Fibroblast of skin of abdomen (primary cell): Measurements from ENCODE around the gene MSGN1. TPM values are rescaled to one million over a fixed set of nuclear protein-coding genes. Genes with fewer than 3 reads are reported as not detected.

Experiments
- DNase-seq: peaks from one replicate; pipeline ENCODE4 v3.0.0-alpha.2; 2013
- polyA plus RNA-seq, 2 experiments: library from polyadenylated mRNA; unstranded; fragments of 120-200 nt; gene quantifications; one replicate each; pipeline ENCODE4 v1.2.1, GENCODE V29; 2013; ENCODE audit not compliant: insufficient read length in 2 of 2

Gene MSGN1, protein sequence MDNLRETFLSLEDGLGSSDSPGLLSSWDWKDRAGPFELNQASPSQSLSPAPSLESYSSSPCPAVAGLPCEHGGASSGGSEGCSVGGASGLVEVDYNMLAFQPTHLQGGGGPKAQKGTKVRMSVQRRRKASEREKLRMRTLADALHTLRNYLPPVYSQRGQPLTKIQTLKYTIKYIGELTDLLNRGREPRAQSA
- polyA plus RNA-seq (2013, experiment 1 of 2; ENCODE audit: insufficient read length): not detected
- polyA plus RNA-seq (2013, experiment 2 of 2; ENCODE audit: insufficient read length): not detected

DNA sequence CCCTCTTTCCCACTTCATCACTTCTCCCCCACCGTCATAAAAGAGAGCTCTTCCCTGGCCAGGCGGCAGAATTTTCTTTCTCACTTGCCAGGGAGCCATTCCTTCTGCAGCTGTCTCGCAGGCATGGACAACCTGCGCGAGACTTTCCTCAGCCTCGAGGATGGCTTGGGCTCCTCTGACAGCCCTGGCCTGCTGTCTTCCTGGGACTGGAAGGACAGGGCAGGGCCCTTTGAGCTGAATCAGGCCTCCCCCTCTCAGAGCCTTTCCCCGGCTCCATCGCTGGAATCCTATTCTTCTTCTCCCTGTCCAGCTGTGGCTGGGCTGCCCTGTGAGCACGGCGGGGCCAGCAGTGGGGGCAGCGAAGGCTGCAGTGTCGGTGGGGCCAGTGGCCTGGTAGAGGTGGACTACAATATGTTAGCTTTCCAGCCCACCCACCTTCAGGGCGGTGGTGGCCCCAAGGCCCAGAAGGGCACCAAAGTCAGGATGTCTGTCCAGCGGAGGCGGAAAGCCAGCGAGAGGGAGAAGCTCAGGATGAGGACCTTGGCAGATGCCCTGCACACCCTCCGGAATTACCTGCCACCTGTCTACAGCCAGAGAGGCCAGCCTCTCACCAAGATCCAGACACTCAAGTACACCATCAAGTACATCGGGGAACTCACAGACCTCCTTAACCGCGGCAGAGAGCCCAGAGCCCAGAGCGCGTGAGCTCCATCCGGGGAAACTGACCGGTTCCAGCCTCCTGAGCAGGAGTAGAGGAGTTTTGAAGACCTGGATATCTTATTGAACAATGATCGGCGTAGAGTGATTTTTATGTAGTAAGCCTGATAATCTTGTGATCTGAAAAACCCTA, at the start of gene MSGN1:
MSGN1 (plus strand) TSS at position 65 of the 850 bp plus-strand sequence; CDS start at position 124, 59 bp downstream.
- DNase-seq: no peak

DNA sequence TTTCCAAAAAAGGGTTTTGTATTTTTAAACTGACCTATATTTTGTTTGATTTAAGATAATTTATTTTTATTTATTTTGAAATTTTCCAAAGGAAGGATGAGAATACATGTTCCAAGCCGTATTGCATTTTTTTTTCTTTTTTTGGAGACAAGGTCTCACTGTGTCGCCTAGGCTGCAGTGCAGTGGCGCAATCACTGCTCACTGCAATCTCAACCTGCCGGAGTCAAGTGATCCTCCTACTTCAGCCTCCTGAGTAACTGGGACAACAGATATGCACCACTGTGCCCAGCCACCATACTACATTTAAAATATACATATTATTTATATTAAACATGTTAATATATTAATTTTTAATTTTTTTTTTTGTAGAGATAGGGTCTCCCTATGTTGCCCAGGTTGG, 47.4 kb upstream of the MSGN1 start:
- DNase-seq: no peak

DNA sequence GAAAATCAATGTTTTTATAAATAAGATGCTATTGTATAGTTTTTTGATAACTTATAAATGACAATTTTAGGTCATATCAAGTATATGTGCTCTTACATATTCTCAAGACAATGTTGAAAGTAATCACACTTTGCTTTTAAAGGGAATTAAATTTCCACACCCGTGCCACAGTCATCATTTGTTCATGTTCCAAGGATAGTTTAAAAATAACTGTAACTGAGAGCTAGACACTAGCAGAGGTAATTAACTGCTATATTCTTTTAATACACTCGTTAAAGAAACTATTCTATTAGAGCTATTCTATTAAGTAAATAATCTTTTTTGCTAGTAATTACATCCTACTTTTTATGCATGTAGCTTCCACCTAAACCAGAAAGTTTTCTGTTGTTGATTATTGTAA, 44.3 kb upstream of the MSGN1 start:
- DNase-seq: no peak

DNA sequence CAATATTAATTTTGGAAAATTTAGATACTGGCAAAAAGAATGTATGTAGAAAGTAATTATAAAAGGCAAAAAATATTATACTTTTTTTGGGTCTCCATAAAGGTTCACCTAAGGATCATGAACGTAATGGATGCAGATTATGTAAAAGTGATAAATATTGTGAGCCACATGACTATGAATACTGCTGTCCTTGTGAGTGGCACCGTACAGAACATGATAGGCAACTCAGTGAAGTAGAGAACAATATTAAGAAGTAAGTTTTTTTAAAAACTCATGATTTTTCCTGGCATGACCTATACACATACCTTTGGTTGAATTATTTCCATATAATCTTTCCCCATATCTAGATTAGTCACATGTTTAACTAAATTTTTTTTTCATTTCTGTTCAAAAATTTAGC, 43.7 kb upstream of the MSGN1 start:
- DNase-seq: no peak

DNA sequence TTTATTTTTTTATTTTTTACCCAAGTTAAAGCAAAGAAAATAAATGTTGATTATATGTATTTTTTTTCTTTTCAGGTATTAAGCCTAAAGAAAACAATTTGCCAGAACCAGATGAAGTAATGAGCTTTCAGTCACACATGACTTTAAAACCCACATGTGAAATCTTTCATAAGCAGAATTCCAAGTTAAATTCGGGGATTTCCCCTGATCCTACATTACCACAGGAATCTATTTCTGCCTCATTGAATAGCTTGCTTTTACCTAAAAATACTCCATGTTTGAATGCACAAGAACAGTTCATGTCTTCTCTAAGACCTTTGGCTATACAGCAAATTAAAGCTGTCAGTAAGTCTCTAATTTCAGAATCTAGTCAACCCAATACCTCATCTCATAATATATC, 35.7 kb upstream of the MSGN1 start:
- DNase-seq: no peak

DNA sequence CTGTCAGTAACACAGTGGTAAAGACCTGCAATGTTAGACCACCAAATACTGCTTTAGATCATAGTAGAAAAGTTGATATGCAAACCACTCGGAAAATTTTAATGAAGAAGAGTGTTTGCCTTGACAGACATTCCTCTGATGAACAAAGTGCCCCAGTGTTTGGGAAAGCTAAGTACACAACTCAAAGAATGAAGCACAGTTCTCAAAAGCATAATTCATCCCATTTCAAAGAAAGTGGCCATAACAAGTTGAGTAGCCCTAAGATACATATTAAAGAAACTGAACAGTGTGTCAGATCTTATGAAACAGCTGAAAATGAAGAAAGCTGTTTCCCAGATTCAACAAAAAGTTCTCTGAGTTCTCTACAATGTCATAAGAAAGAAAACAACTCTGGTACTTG, 34.8 kb upstream of the MSGN1 start:
- no peak for DNase-seq

DNA sequence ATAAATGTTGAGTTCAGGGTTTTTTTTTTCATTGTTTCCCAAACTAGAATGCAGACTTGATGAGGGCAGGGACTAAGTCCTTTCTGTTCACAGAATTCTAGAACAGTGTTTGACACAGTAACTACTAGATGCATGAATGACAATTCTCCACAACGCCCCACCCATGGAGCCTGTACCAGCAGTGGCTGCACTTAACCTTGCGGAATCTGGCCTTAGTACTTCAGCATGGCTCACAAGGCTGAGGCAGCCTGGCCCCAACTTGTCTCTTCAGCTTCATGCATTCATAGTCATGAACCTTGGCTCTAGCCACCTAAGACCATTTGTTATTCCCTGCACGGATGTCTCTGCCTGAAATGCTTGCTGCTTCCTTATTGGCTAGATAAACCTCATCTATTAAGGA, 29.5 kb upstream of the MSGN1 start:
- DNase-seq: no peak

DNA sequence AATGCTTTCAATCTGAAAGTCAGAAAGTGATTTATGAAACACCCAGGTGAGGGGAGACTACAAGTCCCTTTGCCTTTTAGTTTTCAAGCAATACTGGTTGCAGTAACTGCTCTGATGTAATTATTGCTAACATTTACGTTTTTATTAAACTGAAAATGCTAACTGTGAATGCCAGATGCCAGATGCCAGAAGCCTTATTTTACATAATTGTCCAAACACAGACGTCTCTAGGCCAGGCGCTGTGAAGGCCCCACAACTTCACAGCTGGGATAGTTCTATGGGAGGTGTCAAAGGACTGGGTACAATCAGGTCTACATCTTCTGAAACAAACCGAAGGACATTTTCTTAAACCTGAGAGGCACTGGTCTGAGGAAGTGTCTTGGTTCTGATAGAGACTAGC, 27.5 kb upstream of the MSGN1 start:
- DNase-seq: no peak

DNA sequence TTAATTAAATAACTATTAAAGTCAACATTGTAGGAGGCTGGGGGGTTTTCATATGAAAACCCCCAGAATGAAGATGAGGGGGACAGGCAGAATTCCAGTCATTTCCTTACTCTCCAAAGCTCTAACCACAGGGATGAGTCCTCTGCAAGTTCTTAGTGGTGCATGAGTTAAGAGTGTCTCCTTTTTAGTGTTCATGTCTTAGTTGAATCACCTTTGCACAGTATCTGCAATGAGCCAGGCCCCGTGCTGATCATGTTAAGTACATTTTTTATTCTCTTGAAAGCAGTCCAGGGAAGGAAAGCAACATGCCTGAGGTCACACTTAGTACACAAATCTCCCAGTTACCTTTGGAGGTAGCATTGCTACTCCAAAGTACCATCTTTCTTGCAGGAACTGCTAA, 25.7 kb upstream of the MSGN1 start:
- DNase-seq: peak; percentile 22

DNA sequence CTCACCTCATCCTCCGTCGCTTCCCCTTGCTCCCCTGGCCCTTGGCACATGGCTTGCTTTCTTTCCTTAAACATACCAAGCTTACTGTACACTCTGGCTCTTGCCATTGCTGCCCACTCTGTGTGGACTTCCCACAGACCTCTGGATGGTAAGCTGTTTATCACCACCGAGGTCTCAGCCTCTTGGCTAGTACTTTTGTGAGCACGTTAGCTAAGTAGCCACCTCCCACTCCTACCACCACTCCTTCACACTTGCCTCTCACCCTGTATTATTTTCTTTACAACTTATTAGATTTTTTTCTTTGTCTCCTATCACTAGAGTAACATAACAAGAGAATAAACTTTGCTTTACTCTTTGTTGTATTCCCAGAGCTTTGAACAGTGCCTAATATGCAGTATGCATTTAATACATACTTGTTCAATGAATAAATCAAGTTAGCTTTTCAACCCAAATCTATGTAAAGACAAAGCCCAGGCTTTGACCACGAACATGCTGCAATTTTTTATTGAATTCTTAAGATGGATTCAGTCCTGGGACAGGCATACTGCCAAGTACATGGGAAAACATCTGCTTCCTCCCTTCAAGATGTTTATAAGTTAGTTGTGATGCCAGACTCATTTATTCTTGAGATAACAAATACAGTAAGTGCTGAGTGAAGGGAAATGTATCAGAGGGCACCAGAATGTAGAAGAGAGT, 25.0 kb upstream of the MSGN1 start:
- DNase-seq: peak; percentile 93

DNA sequence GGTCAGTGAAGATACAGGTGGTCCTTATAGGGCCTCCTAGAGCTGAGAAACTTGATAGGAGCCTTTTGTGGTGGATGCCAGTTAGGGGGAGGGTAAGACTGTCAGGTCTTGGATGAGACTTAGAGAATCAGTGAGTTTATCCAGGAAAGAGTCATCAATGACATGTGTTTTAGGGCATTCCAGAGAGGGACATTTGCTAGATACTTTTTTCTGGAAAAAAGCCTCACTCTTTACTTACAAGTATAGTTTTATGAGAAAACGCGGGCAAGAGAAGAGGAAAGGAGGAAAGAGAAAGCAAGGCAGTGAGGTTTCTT, 24.5 kb upstream of the MSGN1 start:
- no peak for DNase-seq

DNA sequence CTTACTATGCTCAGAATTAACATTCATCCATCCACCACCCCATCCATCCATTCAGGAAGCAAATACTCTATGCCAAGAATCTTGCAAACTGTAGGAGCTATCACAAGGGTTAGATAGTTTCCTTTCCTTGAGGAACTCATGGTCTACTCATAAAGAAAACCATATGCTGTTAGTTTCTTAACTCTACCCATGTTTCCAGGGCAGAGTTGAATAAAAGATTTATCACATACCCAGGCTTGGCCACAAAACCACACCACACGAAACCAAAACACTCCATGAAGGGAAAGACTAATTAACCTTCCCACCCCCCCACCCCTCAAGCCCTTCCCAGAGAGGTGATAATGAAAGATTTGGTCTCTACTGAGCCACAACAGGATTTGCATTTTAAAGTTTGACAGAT, 23.7 kb upstream of the MSGN1 start:
- peak; percentile 55 for DNase-seq

DNA sequence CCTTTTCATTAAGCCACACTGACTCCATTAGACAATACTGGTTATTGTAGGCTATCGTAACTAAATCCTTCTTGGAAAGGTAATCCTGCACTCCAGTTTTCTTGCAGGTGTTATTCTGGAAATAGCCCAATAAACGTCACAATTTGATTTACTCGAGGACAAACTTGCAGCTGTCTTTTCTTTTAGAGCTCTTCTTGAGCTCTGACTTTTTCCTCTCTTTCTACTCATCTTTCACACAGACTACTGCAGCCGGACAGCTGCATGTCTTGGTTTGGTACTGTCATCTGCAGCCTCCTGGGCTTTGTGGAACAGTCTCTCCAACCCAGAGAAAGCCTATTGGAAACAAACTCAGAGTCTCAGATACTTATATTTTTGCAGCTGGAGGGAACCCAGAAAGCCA, 23.0 kb upstream of the MSGN1 start:
- no peak for DNase-seq

DNA sequence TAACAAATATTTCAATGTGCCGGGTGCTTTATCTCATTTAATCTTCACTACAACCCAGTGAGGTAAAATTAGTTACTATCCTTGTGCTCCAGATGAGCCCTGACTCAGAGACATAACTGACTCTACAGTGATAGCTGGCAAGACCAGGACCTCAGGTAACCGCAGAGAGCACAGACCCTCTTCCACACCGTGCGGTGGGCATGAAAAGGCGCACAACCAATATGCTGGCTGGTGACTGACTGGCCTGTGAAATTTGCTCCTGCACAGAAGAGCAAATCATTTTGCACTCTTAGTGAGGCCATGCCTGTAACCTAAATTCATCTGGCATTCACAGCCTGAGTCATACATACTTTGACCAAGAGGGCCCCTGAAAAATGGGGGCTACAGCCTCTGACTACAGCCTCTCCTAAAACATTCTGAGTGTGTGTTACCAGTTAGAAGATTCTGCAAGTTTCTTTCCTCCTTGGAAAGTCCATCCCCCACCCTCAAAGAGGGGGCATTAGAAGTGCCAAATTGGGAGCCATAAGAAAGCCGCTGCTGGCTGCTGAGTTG, 22.4 kb upstream of the MSGN1 start:
- peak; percentile 63 for DNase-seq

DNA sequence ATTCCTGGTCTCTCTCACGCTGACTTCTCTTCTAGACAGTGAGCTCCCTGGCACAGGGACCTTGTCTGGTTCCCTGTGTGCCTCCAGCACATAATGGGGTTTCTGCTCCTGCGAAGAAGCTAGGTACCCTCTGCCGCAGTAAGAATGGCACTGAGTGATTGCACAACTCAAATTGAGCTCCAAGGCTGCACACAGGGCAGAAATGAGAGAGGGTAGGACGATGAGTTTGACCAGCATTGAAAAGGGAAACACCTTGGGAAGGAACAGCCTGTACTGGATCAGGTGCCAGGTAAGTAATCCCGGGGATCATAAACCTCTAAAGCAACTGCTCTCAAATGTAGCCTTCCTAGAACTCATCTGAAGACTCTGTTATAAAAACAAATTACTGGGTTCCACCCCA, 21.0 kb upstream of the MSGN1 start:
- DNase-seq: no peak

DNA sequence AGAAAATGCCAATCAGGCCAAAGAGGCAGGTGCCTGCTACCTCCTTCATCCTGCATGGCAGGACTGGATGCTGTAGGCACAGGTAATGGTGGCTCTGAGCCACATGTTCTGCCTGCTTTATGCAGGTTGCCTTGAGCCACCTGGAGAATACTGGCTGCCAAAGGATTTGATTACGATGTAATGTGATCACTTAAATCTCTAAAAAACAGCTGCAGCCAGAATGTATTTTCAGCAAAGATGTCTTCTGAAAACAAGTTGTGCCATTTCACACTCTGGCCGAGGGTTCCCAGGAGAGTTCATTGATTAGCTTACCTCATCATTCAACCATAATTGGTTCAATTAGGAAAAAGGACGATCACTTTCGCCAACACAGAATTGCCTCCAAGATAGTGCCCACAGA, 17.9 kb upstream of the MSGN1 start:
- DNase-seq: no peak

DNA sequence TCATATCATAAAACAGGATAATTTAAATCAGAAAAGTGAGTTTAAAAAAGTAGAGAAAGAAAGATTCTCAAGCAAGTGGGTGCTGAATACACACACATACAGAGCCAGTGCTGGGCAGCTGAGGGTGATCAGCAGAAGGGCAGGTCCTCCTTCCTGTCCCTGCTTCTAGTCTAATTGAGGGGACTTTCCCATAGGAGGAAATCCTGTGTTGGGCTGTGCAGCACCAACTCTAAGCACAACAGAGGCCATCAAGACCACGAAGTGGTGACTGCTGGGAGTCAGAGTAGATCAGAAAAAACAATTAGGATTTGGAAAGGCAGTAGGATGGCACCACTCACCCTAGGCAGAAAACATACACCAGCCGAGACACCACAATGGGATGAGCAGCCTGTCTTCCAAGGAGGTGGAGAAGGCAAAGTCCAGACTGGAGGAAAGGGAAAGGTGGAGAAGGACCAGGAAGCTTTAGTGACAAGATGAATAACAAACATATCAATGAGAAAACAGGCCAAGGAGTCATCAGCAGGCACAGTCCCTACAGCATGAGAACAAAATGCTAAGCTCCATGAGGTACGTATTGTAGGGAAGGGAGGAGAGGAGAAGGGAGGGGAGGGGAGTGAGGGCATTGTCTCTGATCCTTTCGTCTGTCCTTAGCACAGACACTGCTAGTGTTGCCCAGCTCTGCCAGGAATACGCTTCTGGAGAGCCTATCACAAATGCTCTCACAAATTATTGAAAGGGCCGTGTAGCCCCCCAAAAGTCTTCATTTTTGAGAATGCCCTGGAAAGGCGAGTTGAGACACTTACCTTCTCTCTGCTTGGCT, 16.7 kb upstream of the MSGN1 start:
- DNase-seq: no peak

DNA sequence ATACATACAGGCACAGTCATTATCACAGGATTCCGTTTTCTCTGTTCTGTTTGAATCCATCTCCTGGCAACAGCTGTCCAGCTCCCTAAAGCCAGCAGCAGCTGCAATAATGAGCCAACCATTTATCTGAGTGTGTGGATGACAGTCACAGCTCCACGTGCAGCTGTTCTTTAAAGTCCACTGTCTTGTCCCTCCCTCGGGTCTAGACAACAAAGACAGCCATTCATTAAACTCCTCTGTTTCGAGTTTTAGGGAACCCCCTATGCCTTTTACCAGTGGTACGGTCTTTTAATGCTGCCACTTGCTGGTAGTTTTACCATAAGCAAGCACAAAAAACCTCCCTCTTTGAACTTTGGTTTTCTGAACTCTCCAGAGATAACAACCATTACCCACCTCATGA, 16.0 kb upstream of the MSGN1 start:
- DNase-seq: no peak

DNA sequence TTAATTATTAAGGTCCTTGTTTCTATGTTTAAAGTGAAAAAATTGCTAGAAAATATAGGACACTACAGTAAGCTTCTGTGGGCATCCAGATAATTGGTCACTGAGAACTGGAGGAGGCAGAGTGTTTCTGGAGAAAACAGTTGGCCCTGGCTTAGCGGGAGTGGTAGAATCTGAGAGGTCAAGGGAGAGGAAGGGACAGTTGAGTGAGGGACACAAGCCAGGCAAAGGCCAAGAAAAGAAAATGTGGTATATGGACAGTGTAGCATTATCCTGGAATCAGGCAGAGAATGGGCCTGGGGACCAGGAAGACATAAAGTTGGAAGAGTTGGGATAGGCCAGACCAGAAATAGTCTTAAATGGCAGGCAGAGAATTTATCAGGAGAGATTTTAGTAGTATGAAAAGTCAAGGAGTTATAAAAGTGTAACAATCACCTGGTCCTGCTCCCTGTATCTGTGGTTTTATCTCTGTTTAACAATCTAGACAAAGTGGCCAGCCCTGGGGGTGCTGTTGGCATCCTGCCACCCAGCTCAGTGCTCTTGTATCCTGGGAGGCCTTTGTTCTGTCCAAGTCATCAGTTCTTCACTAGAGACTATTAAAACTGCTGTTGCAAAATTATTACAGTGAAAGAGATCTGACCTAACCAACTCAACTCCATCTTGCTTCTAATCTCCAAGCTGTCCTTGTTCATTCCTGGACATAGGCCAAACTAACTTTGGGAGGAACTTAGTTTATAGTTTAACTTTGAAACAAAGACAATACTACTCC, 15.4 kb upstream of the MSGN1 start:
- no peak for DNase-seq

DNA sequence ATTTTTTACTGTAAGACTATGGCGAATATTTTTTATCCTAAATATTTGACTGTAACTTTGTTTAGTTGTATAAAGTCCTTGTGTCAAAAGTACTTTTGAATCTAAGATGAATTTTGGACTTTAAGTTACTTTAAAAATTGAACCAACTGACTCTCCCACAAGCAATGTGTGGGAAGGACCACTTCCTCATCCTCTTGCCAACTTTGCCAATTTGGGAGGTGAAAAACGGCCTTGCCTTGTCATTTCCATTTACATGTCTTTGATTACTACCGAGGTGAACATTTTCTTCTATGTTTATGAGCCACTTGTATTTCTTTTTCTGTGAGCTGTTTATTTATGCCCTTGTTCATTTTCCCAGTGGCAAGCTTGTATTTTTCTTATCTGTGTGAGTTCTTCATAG, 12.8 kb upstream of the MSGN1 start:
- DNase-seq: no peak

DNA sequence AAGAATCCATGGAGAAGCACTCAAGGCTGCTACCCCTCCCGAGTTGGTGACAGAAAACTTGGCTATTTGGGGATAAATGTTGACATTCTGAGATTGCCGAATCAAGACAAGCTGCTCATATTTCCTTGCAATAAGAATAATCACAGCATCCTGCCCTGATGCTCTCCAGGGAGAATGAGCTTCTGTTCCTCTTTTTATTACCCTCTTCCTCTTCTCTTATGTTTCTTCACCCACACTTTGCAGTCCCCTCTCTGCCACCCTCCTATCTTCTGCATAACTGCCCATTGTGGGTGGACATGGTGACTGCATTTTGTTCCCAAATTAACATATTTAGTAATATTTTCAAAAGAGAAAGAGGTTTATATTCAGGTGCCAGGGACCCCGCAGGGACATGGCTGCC, 11.9 kb upstream of the MSGN1 start:
- DNase-seq: no peak

DNA sequence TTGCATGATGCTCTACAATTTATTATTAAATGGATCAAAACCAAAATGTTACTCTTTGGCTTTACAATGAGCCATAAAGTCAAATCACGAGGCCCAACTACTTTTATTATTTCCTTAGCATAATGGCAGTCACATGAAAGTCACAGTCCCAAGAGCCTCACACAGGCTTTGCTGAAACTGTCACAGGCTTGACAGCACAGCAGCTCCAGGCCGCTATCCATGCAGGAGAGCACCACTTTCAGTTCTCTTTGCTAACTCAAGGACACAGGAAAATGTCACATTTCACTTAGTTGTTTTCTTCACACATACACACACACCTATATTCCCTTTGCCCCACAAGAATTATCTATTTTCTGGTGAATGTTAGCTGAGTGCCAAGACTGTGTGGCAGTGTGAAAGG, 11.1 kb upstream of the MSGN1 start:
- no peak for DNase-seq
